Activated CD8-positive, alpha-beta memory T cell treated with anti-CD3 and anti-CD28 coated beads for 48 hours (primary cell): Measurements from ENCODE around the gene AHDC1.

ENCODE experiments used
- DNase-seq, 3 experiments: peaks; one replicate each; pipeline ENCODE4 v3.0.0-alpha.2; 2020; ENCODE audit warnings: low read depth in 2 of 3, low spot score in 2 of 3

AHDC1 gene

DNA sequence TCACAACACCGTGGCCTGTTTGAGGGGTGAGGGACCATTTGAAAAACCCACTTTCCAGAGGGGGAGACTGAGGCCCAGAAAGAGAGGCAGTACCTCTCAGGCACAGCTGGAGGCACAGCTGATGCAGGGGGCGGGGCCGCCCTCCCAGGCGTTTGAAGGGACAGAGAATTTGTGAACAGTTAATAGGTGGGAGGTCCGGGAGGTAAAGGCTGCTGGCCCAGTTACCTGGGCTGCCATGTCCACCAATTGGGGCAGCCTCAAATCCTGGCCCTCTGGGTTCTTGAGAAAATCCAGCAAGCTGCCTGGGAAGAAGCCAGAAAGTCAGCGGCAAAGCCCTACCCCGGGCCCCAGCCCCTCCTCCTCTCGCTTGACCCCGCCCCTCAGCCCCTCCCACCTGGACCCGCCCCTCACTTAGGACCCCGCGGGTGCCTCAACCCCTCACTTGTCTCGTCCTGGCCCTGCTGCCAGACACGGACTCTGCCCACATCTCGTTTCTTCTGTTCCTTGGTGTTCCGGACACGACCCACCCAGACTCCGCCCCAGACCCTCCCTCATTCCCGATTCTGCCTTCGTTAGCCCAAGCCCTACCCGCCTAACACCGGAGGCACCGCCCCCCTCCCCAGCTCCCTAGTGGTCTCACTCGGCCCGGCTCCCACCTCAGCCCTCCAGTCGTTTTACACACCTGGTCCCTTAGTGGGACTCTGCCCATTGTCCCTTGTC, 10.8 kb upstream of the AHDC1 start:
- DNase-seq: no peak

DNA sequence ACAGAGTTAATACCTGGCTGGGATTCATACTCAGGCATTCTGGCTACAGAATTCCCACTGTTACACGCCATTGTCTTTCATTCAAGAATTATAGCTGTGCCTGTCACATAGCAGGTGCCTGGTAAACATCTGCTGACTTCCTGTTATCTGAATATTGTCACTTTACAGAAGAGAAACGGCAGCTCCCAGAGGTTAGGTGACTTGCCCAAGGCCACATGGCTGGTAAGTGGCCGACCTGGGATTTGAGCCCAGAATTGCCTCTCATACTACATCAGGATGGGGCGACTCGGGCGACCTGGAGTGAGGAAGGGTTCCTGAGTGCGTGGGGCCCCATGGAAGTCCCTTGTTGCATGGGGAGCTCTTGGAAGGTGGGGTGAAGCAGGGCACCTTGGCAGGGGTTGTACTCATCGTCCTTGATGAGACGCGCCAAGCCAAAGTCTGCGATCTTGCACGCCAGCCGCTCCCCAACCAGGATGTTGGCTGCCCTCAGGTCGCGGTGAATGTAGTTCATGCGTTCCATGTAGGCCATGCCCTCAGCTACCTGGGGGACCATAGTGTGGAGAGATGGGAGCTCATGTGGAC, 10.2 kb upstream of the AHDC1 start:
- no peak for DNase-seq

DNA sequence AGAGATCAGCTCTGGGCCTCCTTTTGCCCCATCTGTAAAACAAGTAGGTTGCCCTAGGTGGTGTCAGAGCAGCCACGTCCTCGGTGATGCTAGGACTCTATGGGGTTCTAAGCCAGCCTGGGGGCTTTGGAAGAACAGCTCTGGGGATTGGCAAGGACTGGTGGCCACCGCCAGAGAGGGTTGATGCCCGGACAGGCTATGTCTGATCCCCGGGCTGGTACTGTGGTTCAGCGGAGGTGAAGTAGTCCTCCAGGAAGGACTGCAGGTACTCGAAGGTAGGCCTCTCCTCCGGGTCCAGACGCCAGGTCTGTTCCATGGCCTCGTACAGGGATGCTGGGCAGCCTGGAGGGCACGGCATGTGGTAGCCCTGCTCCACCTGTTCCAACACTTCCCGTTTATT, 8.8 kb upstream of the AHDC1 start:
- no peak for DNase-seq

DNA sequence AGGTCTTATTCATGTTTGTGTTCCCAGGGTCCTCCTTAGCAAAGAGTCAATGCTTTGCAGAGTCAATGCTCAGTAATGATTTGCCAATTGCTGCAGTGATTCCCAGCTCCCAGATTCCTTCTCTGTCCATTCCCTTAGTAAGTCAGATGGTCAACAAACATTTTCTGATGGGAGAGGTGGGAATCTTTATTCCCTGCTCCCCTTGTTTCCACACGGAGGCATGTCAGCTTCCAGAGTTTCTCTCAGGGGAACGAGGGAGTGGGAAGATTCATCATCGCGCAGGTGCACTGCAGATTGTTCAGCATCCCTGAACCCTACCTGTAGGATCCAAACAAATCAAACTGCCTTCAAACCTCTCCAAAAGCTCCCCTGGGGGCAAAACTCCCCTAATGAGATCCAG, 7.5 kb upstream of the AHDC1 start:
- DNase-seq: no peak

DNA sequence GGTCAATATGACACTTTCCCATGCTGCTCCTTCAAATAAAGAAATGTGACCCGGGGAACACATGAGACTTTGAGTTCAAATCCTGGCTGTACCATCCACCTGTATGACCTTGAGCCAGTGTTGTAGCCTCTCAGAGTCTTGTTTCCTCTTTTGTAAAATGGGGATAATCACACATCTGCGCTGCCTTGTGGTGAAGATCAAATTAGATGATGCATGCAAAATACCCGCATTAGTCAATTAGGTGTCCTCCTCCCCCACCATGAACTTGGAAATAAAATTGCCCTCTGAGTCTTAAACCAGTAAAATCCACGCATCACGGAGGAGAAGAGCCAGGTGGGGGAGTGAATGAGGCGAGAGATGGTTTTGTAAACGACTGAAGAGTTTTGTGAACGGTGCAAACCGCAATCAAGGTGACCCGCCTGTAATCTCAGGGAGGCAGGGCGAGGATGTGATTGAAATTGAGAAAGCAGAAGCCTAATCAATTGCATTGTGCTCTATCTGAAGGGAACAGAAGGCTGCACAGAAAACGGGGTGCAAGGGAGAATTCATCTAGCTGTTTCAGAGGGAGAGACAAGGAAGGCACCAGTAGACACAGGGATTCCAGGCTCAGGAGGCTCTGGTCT, 5.8 kb upstream of the AHDC1 start:
- DNase-seq: no peak

DNA sequence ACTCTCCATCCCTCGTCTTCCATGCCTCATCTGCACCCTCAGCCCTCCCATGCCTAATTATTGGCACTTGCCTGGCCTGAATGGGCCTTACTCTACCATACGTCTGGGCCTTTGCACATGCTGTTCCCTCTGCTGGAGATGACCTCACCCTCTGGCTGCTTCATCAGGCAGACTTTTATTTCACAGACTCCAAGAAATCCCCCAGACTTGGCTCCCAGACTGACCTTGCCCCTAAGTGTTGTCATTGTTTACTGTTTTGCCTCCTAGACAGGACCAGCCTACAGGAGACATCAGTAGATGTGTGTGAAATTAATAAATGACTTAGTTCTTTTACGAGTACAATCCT, 5.2 kb upstream of the AHDC1 start:
- DNase-seq: no peak

DNA sequence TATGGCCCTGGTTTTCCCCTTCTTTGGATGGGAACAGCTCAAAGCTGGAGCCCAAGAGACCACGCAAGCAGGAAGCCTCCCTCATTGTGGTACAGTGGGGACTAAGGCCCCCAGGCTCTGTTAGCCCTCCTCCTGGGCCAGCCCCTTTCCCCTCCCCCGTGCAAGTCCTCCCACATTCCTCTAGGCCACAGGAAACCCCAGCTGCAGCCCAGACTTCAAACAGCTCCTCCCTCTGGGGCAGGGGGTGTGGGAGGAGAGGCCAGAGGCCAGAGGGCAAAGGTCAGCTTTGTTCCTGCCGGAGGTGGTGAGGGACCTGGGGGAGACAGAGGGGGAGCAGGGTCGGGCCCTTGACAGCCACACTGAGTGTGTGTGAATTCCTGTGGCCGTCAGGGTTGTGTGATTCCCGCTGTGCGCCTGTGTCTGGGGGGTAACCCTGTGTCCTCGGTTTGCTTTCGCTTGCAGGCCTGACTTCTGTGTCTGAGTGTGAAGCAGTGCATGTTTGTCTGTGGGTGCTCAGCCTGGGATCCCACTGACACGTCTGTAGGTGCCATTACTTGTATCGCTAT, 3.4 kb upstream of the AHDC1 start:
- DNase-seq: no peak

DNA sequence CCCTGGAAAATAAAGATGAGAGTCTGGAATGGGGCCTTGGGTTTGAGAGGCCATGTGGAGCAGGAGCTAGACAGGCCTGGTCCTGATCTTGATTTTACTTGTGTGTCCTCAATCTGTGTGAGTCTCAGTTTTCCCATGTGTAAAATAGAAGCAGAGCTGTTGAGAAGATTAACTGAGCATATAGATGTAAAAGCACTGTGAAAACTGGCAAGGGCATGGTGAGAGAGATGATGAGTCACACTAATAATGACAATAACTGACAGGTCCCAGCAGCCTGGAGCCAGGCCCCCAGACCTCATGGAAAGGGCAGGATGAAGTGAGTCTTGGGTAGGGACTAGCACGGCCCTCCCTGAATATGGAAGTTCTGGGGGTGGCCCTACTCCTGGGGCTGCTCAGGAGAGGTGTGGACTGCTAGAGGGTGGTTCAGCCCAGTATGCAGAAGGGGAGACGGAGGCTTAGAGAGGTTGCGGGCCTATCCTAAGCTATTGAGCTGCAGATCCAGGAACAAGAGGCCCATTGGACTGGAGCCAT, 2.8 kb upstream of the AHDC1 start:
- no peak for DNase-seq

DNA sequence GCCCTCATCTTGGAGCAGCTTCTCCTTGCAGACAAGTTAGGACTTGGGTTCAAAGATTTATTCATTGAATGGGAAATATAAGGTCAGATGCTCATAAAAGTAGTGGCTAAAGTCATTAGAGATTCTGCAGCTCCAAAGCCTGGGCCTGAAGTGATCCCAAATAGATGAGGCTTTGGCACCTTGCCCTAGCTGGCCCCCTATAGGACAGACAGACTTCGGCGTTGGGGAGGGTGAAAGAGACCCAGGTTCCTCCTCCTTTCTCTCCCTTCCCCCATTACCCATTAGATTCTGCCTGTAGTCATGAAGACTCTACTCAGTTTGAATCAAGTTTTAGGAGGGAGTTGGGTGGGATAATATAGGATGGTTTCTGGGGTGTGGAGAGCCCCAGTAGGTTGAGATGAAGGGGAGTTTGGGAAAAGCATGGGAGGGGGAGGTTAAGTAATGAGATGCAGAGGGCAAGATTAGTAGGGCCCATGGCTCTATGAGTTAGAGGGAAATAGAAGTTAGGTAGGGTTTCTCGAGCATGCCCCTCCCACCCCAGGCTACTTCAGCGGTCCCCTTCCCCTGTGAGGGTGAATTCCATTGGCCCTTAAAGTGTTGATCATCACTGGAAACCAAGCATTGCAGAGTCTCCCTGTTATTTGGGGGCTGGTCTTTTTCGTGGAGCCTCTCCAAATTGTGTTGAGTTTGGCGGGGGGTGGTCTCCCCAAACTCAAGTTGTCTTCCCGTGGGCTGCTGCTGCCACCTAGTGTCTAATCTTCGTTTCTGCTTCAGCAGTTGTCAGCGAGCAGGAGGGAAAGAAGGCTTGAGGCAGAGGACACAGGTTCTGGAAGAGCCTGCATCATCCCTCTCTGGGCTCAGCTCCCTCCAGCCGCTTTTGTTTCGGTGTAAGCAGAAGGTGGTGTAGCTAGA, 2.1 kb upstream of the AHDC1 start:
- DNase-seq: no peak

DNA sequence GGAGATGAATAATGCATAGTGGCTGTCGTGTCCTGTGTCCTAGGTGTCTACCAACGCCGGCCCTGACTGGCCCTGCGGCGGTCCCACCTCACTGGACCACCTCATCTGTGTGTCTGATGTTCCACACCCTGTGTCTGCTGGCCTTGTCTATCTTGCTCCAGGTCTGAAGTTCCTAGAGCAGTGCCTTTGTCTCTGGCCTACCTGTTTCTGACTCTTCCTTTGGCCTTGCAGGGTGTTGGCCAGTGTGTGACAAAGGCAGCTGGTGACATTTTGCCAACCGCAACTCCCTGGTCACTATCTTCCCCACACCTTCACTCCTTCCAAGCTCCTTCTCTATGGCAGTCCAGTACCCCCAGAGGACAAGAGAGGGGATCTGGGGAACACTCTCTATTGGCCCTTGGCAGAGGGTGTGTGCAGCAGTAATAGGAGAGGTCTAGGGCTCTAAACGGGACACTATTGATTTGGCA, 1.4 kb upstream of the AHDC1 start:
- DNase-seq: no peak

DNA sequence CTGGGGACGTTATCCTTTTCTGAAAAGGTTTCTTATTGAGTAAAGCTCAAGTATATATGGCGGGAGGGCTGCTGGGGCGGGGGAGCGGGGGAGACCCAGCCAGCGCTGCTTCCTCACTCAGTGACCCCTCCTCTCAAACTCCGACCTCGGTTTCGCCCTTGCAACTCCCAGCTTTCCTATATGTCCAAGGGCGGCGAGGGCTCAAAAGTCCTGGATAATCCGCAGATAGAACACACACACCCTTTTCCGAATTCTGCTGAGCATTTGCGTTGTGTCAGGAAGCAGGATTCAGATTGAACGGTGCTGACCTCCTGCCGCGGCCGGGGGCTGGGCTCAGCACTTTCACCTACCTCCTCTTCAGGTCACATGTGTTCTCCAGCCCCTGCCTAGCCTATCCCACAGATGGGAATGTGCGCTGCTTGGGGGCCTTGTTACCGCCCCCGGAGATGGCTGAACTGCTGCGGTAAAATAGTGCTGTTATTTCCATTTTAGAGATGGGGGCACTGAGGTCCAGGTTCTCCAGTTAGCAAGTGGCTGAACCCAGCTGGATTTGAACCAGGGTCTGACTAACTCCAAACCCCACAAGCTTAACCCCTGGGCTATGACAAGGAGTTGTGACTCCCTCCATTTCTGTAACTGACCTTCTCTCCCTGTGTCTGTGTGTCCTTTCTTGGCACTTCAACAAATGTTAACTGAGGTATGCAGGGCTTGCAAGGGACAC, 795 bp upstream of the AHDC1 start:
- no peak for DNase-seq

DNA sequence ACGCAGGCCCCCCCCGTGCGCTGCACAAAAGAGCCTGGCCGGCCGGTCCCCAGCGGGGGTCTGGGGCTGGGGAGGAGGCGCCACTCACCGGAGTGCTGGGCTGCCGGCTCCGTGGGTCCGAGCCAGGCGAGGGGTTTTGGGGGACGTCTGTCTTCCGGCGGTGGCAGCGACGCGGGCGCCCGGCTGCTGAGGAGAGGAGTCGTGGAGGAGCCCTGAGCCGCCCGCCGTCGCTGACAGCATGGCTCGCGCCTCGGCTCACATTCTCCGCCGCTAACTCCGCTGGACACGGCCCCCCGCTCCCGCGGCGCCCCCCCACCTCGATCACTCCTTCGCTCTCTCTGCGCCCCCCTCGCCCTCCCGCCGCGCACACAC, 649 bp downstream of the AHDC1 start:
- no peak for DNase-seq

DNA sequence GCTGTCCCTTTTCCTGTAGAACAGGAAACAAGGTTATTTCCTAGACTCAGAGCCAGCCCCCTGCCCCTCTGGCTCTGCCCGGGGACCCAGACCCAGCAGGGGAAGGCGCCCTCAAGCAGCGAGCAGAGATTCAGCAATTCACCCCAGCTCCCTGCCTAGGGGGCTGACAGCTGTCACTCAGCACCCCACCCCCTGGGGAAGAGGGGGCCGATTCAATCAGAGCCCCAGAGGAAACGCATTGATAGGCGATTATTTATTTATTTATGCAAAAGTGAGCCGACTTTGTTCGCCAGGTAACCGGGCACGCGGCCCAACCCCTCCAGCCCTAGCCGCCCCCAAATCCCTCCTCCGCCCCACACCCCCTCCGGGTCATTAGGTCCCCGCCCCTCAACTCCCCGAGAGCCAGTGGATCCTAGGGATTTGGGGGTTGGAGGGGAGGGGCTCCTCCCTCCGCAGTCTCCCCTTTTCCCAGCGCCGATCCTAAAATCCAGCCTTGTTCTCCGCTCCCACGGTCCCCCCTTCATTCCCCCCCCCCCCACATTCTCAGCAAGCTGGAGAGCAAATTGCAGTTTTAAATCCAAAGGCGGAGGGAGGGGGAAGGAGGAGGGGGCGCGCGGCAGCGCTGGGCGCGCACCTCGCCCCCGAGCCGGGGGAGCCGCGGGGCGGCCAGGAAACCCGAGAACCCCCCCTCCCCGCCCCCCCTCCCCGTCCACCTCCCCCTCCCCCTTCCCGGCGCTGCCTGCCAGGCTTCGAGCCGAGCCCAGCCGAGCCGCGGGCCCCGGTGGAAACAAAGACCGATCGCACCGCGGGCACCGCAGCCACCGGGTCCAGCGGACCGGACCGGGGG, 1.3 kb downstream of the AHDC1 start:
- no peak for DNase-seq

DNA sequence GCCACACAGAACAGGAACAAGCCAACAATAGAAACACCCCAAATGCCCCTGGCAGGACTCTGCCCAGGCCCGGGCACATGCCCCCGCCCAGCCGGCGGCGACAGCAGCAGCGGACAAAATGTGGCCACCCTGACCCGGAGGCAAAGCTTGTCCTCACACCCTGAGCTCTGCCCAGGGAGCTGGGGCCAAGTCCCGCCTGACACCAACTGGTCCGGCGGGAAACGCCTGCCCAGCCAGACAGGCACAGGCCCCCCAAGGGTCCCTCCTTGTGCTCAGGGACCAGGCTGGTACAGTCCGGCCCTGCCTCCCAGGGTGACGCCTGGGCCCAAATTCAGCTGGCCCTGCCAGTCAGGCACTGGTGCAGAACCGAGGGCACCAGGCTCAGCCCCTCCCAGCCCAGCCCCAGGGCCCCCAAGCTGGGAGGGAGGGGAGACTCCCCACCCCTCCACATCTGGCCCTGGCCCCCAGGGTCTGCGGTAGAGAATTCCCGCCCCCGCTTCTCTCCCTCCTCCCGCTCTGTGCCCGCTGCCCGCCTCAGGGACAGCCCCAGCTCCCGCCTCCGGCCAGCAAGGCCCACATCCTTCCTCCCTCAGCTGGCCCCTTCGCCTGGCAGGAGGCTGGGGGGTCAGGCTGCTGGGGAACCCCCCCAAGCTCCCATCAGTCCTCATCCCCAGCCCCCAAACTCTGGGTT, 2.0 kb downstream of the AHDC1 start:
- no peak for DNase-seq

DNA sequence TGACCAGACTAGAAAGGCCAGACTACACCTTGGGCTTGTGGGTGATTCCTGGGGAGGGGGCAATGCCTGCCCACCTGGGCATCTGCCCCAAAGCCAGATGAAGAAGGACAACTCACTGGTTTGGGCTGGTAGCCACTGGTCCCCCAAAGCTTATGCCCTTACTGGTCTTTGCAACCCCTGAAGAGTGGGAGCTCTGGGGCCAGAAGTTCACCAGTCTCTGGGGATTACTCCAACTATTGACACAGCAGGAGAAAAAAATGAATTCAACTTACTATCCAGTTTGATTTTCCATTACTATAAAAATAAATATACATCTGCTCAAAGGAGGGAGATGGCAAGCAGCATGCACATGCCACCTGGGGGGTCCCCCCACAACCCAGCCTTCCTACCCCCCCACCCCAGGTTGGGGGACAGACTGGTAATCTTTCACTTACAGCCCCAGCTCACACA, 2.6 kb downstream of the AHDC1 start:
- no peak for DNase-seq

DNA sequence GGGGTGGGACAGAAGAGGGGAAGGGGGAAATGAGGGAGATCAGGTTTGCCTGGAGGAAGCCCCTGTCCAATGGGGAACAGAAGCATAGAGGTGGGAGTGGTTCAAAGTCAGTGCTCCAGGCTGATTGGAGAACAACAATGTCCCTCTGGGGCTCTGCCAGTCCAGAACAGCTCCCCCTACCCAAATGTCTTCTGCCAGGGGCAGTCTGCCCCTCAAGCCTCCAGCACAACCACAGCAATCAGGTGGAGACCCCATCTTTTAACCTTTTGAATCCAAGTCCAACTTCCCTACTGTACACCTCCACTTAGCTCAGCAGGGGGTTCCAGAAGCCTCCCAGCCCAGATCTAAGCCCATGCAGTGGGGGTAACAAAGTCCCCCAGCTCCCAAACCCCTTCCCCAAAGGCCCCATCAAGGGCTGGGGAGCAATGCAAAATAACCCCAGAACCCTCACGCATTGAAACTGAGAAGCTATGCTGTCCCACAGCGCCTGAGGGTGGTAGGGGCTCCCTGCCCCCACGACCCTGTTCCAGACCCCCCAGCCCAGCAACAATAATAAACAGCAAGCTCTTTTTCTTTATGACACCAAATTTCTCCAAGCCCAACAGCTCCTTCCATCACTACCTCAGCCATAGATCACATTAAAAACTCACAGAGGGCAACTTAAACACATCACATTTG, 3.3 kb downstream of the AHDC1 start:
- no peak for DNase-seq

DNA sequence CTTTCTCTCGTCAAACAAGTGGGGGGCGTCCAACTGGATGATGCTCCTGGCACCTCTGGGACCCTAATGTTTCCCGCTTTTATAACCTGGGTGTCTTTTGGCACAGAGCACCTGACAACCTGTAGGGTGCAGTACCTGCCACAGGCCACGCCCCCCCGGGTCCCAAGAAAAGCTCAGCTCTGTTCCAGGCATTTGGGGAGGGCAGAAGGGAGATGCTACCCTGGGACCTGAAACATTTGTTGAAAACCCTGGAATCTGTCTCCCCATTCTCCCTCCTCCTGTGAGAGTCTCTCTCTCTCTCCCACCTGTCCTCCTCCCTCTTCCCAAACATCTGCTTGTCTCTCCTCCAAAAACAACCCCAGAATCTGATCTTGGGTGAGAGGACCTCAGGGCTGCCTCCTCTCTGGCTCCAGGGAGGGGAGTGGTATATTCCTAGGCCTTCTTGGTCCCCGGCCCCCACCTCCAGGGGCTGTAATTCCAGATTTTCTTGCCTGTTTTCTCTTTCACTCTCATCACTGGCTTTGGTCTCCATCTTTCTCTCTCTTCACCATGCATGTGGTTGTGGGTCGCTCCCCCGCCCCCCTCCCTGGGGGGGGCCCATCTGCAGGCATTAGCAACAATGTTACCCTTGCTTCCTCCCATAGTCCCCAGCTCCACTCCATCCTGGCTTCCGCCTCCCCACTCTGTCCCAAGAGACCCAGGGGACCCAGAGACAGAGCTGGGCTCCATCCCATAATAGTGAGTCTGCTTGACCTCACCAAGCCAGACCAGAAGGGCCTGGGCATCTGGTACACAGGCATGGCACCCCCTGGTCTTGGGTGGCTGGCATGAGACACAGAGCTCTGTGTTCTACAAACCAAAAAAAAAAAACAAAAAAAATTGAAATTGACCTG, 4.1 kb downstream of the AHDC1 start:
- DNase-seq: no peak
